ENCODE data around the gene CHAD.

CHAD gene, protein sequence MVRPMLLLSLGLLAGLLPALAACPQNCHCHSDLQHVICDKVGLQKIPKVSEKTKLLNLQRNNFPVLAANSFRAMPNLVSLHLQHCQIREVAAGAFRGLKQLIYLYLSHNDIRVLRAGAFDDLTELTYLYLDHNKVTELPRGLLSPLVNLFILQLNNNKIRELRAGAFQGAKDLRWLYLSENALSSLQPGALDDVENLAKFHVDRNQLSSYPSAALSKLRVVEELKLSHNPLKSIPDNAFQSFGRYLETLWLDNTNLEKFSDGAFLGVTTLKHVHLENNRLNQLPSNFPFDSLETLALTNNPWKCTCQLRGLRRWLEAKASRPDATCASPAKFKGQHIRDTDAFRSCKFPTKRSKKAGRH

DNA sequence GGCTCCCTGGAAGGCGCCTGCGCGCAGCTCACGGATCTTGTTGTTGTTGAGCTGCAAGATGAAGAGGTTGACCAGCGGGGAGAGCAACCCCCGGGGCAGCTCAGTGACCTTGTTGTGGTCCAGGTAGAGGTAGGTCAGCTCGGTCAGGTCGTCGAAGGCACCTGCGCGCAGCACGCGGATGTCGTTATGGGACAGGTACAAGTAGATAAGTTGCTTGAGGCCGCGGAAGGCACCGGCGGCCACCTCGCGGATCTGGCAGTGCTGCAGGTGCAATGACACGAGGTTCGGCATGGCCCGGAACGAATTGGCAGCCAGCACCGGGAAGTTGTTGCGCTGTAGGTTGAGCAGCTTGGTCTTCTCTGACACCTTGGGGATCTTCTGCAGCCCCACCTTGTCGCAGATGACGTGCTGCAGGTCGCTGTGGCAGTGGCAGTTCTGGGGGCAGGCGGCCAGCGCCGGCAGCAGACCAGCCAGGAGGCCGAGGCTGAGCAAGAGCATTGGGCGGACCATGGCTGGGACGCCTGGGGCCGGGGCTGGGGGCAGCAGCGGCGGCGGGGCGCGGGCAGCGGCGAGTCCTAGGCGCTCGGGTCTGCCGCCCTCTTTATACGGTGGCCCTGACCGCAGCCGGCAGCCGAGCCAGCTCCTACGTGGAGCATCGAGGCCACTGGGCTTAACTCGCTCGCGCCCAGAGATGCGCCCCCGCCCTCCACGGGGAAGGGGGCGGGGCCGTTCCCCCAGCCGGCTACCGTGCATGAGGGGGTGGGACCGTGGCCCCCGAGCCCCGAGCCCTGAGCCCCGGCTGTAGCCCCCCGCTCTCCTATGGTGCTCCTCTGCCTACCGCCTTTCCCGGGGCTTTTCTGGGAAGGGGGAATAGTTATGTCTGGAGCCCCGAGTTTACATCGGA is at the start of gene CHAD:
Gene CHAD, minus strand, starts transcription at position 577 of the 904 bp plus-strand sequence. Its CDS starts 67 bp downstream, at position 510.
- DNase-seq = no peak

DNA sequence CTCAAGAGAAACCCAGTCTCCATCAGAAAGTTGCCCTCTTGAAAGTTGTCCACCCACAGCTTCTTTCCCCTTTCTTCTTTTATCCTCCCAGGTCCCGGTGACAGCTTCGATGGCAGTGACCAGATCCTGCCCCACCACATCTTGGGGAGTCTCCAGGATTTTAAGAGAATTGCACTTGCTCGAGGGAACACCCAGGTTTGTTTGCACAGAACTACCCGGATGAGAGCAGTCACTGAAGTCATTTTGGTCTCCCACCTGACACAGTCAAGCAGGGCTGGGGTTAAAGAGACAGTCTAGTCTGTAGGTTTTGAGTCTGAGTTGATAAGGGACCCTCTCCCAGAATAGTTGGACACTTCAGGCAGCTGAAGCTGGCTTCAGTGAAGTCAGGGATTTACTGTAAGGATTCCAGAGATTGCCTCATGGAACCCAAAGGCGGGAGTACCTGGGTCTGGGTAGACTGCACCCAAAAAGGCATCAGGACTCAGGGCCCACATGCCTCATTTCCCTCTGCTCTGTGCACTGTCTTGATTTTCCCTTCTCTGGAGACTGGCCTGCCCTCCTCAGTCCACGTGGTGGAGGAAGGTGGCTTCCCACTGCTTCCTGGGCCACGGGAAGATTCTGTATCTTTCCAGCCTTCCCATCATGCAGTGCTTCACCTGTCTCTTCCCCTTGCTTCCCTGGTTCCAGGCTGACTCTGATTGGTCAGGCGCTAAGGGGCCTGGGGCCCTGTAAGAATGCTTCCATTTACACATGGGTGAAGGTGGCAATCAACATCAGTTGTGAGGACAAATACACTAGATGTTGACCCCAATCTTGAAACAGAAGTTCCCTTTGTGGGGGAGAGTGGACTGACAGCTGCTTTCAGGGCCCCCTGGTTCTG is 49.1 kb upstream of the CHAD start:
- no peak for DNase-seq

DNA sequence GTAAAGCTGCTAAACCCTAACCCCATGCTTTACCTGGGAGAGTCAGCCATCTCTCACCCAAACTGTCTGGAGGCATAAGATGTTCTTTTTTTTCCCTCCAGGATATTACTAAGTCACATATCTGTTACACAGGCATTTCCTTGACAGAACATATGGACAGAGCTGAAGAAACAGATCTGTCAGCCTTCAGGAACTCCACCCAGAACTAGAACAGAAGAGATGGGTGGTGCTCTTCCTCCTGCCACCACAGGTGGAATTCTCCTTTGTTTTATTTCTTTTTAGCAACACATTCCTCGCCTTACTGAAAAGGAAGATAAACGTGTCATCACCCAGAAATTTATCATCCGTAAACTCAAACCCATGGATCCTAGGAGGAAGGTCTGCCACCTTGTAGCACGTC is 48.3 kb upstream of the CHAD start:
- DNase-seq = no peak

DNA sequence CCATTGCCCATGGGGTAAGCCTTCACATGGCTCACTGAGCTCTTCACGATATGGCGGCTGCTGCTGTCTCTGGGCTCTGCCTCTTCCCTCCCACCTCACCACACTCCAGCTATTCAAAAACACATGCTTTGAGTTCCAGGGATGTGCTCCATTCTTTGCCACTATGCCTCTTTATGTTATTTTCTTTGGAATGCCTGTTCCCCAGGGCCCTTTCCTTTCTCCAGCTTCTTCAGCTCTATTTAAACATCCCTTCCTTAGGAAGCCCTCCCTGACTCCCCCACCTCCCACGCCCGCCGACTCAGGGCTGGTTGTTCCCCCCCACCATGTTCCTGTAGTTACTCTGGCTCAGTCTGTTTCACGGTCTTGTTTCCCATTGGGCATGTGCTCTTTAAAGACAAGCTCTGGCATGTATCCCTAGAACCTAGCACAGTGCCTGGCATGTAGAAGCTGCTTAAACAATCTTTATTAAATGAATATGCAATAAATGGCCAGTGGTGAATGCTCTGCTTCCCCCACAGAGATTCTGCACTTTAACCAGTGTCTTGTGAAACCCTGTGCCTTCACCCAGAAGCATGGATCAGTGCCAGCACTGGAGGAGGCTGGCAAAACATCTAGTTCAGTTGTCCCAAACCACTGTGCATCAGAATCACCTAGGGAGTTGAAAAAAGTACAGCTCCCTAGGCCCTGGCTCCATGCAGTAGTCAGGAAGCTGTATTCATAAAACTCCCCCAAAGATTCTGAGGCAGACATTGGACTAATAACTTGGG is 46.4 kb upstream of the CHAD start:
- DNase-seq = peak; percentile 9

DNA sequence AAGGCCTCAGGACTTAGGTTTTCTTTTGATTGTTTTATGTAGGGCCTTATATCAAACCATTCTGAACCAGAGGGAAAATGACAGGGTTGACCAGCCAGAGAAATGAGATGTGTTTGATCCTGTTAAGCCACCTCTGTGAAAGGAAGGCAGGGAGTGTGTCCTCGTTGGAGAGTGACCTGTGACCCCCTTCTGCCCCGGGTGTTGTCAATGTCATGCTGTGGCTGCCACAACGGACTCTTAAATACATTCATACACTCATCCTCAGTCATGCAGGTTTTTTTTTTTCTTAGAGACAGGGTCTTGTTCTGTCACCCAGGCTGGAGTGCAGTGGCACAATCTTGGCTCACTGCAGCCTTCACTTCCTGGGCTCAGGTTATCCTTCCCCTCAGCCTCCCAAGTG is 45.7 kb upstream of the CHAD start:
- DNase-seq = no peak

DNA sequence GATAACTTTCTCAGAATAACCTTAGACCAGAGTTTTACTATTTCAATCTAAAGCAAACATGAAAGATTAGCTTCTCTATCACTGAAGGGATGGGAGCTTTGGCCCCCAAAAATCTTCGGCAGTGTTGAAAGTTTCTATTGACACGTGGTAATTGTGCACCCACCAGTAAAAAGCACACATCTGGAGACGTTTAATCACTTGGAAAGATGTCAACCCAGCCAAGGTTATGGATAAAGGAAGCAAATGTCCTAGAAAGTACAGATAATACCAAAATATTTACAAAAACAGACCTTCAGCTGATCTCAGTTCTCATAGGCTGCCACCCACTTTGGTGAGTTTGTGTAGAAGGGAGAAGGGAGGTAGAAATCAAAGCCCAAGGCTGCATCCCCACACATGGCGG is 44.8 kb upstream of the CHAD start:
- DNase-seq = no peak

DNA sequence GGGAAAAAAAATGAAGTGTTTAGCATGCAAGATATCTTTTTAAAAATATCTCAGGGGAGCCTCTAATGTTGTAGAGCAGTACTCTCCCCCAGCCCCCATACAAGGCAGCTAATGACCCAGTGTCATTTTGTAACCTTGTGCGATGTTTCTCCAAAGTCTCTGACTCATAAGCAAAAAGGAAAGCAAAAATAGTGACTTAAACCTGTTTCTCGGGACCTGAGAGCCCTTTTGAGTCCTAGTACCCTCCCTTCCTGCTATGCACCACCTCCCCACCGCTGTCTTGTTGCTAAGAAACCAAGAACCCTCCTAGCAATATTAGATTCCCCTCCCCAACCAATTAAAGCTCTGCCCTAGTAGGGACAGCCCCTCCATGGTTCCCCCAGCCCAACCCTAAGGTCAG is 42.4 kb upstream of the CHAD start:
- no peak for DNase-seq

DNA sequence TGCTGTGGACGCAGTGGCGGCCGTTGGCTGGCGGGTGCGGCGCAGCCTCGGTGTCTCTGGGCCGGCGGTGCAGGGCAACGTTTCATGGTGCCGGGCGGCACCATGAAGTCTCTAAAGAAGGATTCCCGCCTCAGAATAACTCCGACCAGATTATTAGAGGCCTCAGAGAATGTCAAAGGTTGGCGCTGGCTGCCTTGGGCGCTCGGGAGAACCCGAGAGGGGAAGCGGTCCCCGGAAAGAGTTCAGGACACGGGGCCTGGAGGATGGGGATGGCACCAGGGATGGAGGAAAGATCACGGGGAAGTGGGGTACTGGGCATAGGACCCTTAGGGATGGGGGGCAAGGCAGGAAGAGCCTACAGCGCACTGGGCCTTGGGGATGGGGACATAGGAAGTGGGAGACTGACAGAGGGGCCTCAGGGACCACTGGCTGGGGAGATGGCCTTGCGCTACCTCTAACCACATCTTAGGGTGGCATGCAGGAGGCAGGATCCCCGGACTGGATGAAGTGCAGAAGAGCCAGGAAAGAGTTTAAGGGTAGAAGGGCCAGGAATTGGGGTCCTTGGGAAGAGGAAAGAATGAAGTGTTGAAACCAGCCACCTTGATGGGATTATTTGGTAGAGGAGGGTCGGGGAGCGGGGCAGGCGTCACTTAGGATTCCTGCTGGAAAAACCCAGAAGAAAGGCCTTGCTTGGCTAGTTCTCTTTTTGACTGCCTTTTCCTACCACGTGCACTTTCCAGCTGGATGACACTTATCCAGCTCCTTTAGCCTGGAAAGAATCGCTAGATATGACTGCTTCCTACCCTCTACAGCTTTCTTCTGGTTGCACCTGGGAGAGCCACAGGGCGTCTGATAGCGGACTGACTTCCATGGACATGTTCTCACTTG is 40.1 kb upstream of the CHAD start:
- no peak for DNase-seq

DNA sequence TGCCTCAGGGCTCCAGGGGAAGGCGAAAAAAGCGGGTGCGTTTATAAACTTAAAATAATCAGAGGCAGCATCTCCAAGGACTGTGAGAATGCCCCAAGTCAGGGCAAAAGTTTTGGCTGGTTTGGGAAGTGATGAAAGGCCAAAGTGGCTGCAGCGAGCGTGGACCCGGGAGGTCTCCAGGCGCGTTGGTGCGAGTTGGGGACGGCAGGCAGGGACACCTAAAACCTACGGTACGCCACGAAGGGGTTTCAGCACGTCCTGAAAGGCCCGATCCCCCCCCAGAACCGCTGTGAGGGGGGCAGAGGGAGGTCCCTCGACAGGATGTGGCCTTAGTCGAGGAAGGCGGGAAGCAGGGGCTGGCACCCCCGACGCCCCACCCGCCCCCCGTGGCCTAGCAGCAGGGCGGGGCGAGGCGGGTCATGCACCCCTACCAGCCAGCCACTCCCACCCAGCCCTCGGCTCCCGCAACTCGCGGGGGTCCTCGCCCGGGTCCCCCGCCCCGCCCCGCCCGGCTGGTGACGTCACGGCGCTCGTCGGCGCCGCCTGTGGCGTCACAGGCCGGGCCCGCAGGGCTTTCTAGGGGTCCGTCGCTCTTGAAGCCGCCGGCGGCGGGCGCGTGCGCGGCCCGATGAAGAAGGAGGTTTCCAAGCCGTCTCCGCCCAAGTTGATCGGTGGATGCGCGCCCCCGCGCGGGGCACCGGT is 39.3 kb upstream of the CHAD start, which contains the start of gene MYCBPAP:
Gene MYCBPAP, plus strand, starts transcription at position 569 of the 702 bp plus-strand sequence. CDS start 236 bp downstream, outside the sequence.
- DNase-seq = no peak

DNA sequence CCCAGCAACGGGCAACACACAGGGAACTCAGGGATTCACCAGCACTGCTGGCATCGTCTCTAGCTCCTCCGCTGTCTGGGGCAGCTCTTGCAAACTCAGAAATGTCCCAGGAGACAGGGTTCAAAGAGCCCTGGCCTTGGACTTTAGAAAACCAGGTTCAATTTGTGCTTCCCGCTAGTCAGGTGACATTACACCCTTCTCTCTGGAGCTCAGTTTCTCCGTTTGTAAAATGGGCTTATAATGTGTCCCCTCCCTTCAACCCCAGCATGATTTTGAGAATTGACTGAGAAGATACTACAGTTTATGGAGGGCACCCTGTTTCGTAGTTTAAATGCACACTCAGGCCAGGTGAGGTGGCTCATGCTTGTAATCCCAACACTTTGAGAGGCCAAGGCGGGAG is 37.6 kb upstream of the CHAD start:
- DNase-seq = no peak

DNA sequence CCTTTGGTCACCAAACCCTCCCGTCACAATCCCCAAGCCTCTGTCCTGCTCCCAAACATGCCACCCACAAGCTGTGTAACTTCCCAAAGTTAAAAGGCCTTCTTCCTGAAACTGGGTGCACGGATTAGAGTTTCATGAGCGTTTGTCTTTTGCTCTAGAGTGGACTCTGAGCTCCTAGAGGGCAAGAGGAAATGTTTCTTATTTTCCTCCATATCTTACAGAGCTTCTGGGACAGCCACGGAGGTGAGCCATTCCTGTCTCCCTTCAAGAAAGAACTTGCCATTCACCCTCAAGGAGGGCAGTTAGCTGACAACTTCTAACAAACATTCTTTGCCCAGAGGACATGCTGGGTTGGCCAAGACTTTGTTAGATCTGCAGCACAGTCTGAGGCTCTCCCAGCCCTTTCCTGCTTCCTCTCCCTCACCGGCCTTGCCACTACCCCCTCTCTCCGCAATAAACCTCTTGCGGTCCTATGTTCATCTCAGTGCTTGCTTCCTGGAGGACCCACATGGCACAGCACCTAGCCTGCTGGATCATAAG is 37.0 kb upstream of the CHAD start:
- no peak for DNase-seq

DNA sequence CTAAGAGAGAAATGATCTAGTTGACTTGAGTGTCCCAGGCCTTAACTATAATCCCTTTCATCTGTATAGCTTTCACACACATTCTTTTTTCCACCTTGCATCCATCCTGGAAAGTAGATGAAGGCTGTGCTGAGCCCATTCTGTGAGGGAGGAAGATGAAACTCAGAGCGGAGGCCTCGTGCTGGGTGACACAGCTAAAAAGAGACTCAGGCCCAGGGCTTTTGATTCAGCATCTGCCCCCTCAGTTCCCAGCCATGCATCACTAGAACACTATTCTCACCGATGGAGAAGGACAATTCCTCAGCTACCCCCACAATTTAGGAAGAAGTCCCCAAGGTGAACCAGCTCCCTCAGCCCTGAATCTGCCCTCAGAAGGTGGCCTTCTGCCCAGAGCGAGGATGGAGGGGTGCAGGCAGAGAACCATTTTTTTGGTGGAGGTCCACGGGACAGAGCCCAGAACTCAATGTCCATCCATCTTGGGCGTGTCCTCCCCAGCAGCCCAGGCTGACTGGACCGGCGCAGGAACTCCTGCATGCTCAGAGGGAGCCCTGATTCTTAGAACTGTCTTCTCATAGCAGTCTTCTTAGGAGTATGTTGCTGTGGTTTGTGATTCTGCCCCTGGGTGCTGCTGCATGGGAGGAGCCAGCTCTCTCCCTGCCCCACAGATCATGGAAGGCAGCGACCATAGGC is 33.8 kb upstream of the CHAD start:
- no peak for DNase-seq

DNA sequence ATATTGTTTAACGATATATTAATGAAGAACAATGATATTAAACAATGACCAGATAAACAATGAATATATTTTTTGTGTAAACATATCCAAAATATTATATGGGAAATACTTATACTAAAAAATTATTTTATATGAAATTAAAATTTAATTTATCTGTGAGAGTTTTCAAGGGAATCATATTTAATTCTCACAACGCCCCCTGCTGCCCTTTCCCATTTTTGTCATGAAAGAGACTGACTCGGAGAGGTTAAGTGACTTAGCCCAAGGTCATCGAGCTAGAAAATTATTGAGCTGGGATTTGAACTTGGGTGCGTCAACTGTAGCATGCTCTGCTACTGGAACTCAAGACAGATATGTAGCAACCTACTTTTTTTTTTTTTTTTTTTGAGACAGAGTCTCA is 32.4 kb upstream of the CHAD start:
- peak; percentile 4 for DNase-seq

DNA sequence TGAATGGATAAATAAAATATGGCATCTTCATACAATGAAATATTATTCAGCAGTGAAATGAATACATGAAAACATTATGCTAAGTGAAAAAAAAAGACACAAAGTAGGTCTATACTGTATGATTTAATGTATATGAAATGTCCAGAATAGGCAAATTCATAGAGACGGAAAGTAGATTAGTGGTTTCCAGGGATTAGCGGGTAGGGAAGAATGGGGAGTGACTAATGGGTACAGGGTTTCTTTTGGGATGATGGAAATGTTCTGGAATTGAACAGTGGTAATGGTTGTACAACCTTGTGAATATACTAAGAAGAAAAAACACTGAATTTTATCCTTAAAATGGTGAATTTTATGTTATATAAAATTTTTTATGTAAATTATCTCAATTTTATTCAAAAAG is 31.0 kb upstream of the CHAD start:
- no peak for DNase-seq

DNA sequence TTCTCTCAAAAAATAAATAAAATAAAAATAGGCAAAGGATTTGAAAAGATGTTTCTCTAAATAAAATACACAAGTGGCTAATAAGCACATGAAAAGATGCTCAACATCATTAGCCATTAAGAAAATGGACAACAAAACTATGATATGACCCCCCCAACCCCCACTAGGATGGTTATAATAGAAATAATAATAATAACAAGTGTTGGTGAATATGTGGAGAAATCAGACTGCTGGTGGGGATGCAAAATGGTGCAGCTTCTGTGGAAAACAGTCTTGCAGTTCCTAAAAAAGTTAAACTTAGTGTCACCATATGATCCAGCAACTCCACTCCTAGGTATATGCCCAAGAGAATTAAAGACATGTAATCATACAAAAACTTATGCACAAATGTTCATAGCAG is 30.6 kb upstream of the CHAD start:
- DNase-seq = no peak

DNA sequence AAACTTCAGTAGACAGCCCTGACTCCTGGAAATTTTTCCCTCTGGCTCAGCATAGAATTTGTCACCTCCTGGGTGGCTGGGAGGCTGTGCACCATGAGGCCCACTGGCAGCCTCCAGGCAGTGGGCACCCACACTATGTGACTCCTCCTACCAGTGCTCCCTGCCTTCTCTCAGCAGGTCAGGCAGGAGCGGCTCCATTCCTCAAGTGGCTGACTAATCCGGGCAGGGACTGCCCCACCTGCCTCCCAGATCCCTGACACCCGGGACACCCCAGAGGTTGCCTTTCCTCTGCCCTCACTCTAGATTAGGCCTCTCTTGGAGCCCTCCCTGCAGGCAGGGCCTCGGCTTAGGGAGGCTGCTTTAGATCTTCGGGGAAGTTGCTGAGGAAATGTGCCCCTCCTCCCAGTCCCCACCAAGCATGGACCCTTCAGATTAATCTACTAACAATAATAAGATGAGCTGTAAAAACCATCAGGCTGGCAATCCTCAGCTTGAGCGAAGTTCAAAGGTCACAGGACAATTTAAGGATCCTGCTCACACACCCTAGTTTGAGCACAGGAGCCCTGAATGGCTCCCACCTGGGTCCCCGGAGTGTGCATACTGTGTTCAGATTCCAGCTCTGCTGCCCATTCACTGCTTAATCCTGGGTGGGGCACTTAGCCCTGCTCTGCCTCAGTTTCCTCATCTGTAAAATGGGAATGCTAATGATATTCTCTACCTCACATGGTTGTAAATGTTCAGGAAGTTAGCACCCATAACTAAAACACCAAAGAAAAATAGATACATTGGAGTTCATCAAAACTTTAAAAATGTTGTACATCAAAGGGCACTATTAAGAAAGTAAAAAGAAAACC is 29.6 kb upstream of the CHAD start:
- no peak for DNase-seq

DNA sequence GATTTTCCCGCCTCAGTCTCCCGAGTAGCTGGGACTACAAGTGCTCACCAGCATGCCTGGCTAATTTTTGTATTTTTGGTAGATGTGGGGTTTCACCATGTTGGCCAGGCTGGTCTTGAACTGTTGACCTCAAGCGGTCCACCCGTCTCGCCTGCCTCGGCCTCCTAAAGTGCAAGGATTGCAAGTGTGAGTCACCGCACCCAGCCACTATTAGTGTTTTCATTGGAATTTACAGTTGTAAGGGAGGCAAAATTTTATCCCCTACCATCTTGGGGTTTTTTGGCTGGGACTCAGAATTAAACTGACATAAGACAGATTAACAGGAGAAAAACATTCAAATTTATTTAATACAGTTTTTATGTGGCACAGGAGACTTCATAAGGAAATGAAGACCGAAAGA is 27.2 kb upstream of the CHAD start:
- DNase-seq = no peak

DNA sequence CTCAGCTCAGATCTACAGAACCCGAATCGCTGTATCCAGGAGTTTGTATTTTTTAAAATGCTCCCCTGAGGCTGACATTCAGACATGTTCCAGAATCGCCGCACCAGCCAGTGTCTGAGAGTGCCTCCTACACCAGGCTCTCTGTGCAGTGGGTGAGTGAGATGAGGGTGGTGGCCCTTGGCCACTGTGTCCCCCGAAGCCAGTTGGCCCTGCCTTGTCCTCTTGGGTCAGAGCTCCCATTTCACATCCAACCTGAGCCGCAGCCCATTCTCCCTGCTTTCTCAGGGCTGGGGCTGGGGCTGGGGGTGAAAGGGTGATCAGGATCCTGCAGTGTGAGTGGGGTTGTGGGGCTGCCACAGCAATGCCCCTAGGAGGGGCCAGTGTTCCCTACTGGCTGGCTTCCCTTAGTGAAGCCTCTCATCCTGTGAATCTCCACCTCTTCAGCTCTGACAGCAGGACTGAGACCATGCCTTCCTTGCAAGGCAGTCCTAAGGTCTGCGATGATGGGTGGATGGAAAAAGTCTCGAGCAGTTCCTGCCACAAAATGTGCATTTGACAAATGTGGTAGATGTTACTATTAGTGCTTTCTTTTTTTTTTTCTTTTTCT is 26.6 kb upstream of the CHAD start:
- no peak for DNase-seq
